ENCODE data around the gene LRRC66. TPM values are rescaled to one million over a fixed set of nuclear protein-coding genes. Genes with fewer than 3 reads are reported as not detected.

The LRRC66 gene
- total and polyA plus RNA-seq, 9 of the 15 experiments (the other 6 are each of a cell fraction or from before 2014, with no cell fraction given), result not detected

DNA sequence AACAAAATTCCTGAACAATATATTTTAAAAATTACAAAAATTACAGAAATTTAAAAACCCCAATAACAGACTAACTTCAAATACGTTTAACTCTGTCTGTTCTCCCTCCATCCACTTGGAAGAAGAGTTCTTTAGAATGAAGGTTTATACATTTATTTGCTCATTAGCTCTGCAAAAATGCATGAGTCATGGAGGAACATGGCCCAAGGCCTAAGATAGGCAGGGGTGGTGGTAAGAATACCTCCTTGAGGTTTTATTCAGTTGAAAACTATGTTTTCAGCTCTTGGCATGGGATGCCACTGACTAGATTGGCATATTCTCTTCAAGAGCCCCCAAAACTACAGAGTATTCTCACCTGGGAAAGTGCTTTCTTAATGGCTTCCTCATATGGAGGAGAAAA is 8.8 kb upstream of the LRRC66 start:
- intact Hi-C loops (cut with micrococcal nuclease), result no loop called here
- CTCF ChIA-PET (ENCODE audit: low intra/inter-chr PET ratio), result no interaction called here
- Histone ChIP-seq H2AFZ (ENCODE audit: low read depth, low read length) (no peak overlapping the region), H3K9me3 (replicated peaks; ENCODE audit: control insufficient read depth, insufficient read depth, low read depth, low read length) (no peaks in the 10 kb centered on the region), H3K27me3 (ENCODE audit: control insufficient read depth in 2 of 2, insufficient read depth in 2 of 2, low read length in 2 of 2) (no peaks in the 10 kb centered on the region), H3K4me2 (ENCODE audit: insufficient read depth, low read length) (no peak overlapping the region), H3K36me3 (ENCODE audit: control insufficient read depth, insufficient read depth, low read length) (no peaks in the 10 kb centered on the region), H3K9ac (ENCODE audit: insufficient read depth in 1 of 2, low read depth in 2 of 2, low read length in 2 of 2) (no peak overlapping the region), H3K79me2 (ENCODE audit: control insufficient read depth, insufficient read depth, low read length) (no peaks in the 10 kb centered on the region), H3K9me1 (ENCODE audit: control insufficient read depth, insufficient read depth, low read length) (no peaks in the 10 kb centered on the region), H3K4me3 (no peak overlapping the region), H3K27ac (ENCODE audit: extremely low read depth, low read depth, low read length) (no peak overlapping the region), H4K20me1 (replicated peaks; ENCODE audit: control insufficient read depth, insufficient read depth, low read length) (no peaks in the 10 kb centered on the region), H3K4me1 (replicated peaks in 1 of 2; ENCODE audit: control insufficient read depth in 2 of 2, insufficient read depth in 2 of 2, low read length in 2 of 2) (no peaks in the 10 kb centered on the region)
- DNase-seq (ENCODE audit: extremely low read depth in 1 of 4, low spot score in 3 of 4) (no peak), ATAC-seq (no peak), FAIRE-seq (no peak)
- no peak for TF ChIP-seq ZFP36 (IDR thresholded peaks at IDR 0.05; ENCODE audit: low read depth, low read length, partially characterized antibody)
- no peak for TF ChIP-seq JUND (IDR thresholded peaks at IDR 0.05; ENCODE audit: borderline replicate concordance, low read depth, low read length)
- no peak for TF ChIP-seq JUND (tag; IDR thresholded peaks at IDR 0.05; ENCODE audit: borderline replicate concordance, low read depth, low read length)
- no peak for TF ChIP-seq SMARCA4 (IDR thresholded peaks at IDR 0.05)
- in situ Hi-C loops (cut with MboI), result no loop called here
- no TSS peak for BruUV-seq (replicated peaks)
- 6% methylated on average over 1 of the region's 1 CpG for WGBS (ENCODE audit: insufficient coverage, low coverage, missing lambda C conversion rate)
- POLR2A ChIA-PET, result no interaction called here

DNA sequence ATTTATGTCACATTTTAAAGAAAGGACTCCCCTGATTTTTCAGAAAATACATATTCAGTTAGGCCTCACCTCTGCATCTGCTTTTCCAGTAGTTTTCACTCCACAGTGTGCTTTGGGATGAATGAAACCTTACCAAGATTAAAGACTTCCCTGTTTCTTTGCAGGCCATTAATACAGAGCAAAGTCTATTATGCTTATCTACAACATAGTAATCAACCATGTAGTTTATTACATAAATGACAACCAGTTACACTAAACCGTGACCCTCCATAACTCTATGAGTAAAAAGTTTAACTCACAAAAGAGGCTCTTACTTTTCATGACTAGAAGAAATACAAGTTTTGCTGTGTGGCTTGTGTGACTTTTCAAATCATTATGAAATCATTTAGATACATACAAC is 2.3 kb downstream of the LRRC66 start:
- CTCF ChIA-PET (ENCODE audit: low intra/inter-chr PET ratio), result no interaction called here
- Histone ChIP-seq H4K20me1 (replicated peaks; ENCODE audit: control insufficient read depth, insufficient read depth, low read length) (no peaks in the 10 kb centered on the region), H3K9ac (ENCODE audit: insufficient read depth in 1 of 2, low read depth in 2 of 2, low read length in 2 of 2) (no peak overlapping the region), H2AFZ (ENCODE audit: low read depth, low read length) (no peak overlapping the region), H3K4me3 (no peak overlapping the region), H3K36me3 (ENCODE audit: control insufficient read depth, insufficient read depth, low read length) (no peaks in the 10 kb centered on the region), H3K4me1 (replicated peaks in 1 of 2; ENCODE audit: control insufficient read depth in 2 of 2, insufficient read depth in 2 of 2, low read length in 2 of 2) (no peaks in the 10 kb centered on the region; a peak in 1 of 5 replicates), H3K9me3 (replicated peaks; ENCODE audit: control insufficient read depth, insufficient read depth, low read depth, low read length) (no peaks in the 10 kb centered on the region), H3K27ac (ENCODE audit: extremely low read depth, low read depth, low read length) (no peak overlapping the region), H3K4me2 (ENCODE audit: insufficient read depth, low read length) (no peak overlapping the region), H3K9me1 (ENCODE audit: control insufficient read depth, insufficient read depth, low read length) (no peaks in the 10 kb centered on the region), H3K27me3 (ENCODE audit: control insufficient read depth in 2 of 2, insufficient read depth in 2 of 2, low read length in 2 of 2) (no peaks in the 10 kb centered on the region), H3K79me2 (ENCODE audit: control insufficient read depth, insufficient read depth, low read length) (no peaks in the 10 kb centered on the region)
- in situ Hi-C loops (cut with MboI), result no loop called here
- intact Hi-C loops (cut with micrococcal nuclease), result no loop called here
- TF ChIP-seq, protein P1, sequence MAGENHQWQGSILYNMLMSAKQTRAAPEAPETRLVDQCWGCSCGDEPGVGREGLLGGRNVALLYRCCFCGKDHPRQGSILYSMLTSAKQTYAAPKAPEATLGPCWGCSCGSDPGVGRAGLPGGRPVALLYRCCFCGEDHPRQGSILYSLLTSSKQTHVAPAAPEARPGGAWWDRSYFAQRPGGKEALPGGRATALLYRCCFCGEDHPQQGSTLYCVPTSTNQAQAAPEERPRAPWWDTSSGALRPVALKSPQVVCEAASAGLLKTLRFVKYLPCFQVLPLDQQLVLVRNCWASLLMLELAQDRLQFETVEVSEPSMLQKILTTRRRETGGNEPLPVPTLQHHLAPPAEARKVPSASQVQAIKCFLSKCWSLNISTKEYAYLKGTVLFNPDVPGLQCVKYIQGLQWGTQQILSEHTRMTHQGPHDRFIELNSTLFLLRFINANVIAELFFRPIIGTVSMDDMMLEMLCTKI (IDR thresholded peaks at IDR 0.05; ENCODE audit: partially characterized antibody), result no peak
- TF ChIP-seq ZNF282 (CRISPR knock-in tag; IDR thresholded peaks at IDR 0.05), result no peak
- TF ChIP-seq CAMTA2 (CRISPR knock-in tag; conservative IDR thresholded peaks at IDR 0.05), result no peak
- FAIRE-seq (no peak), ATAC-seq (no peak), DNase-seq (ENCODE audit: extremely low read depth in 1 of 4, low spot score in 3 of 4) (no peak)
- no TSS peak for BruUV-seq (replicated peaks)
- 0% methylated on average over 1 of the region's 1 CpG for WGBS (ENCODE audit: insufficient coverage, low coverage, missing lambda C conversion rate)
- POLR2A ChIA-PET, result no interaction called here
